Ectodermal cell (in vitro differentiated cells): ENCODE results near the gene ARMH4.
"Not testable (repeated sequence)": the region's sequence is repeated elsewhere in the genome, so short reads cannot be mapped to it uniquely, and the experiment has no call there.

Experiments used
- H3K27ac ChIP-seq: 2 replicates; pipeline ENCODE4 v1.7.0; 2013; ENCODE audit warnings: mild to moderate bottlenecking, low read depth, low read length; ENCODE audit not compliant: insufficient read depth, poor library complexity, severe bottlenecking
- H3K27me3 ChIP-seq: 2 replicates; pipeline ENCODE4 v1.7.0; 2013; ENCODE audit warnings: mild to moderate bottlenecking, low read length; ENCODE audit not compliant: insufficient read depth, control insufficient read depth, poor library complexity, severe bottlenecking
- H3K36me3 ChIP-seq: one replicate; pipeline ENCODE4 v1.7.0; 2013; ENCODE audit warnings: low read length; ENCODE audit not compliant: control insufficient read depth, insufficient read depth
- H3K4me1 ChIP-seq: one replicate; pipeline ENCODE4 v1.7.0; 2013; ENCODE audit warnings: low read length; ENCODE audit not compliant: control insufficient read depth, insufficient read depth
- H3K4me3 ChIP-seq: 2 replicates; pipeline ENCODE4 v1.7.0; 2013; ENCODE audit warnings: low read depth, low read length, control low read depth; ENCODE audit not compliant: insufficient read depth
- H3K9me3 ChIP-seq: 2 replicates; pipeline ENCODE4 v1.7.0; 2013; ENCODE audit warnings: mild to moderate bottlenecking, low read length, moderate library complexity; ENCODE audit not compliant: control insufficient read depth
- WGBS, 2 experiments: methylation state at CpG; one replicate each; pipeline ENCODE4 v1.1.7; 2013; ENCODE audit warnings: missing lambda C conversion rate in 2 of 2; 5-methylcytosine and 5-hydroxymethylcytosine counted together

Gene ARMH4

GRCh38 chr14:58122546-58122945 is 29.5 kb downstream of the ARMH4 start:
- WGBS, 2 experiments, result 95 to 97% methylated on average over 6 of the region's 6 CpGs
- H3K36me3 ChIP-seq, H3K4me3 ChIP-seq, H3K9me3 ChIP-seq, H3K27me3 ChIP-seq, H3K27ac ChIP-seq, H3K4me1 ChIP-seq: not testable (repeated sequence)

DNA sequence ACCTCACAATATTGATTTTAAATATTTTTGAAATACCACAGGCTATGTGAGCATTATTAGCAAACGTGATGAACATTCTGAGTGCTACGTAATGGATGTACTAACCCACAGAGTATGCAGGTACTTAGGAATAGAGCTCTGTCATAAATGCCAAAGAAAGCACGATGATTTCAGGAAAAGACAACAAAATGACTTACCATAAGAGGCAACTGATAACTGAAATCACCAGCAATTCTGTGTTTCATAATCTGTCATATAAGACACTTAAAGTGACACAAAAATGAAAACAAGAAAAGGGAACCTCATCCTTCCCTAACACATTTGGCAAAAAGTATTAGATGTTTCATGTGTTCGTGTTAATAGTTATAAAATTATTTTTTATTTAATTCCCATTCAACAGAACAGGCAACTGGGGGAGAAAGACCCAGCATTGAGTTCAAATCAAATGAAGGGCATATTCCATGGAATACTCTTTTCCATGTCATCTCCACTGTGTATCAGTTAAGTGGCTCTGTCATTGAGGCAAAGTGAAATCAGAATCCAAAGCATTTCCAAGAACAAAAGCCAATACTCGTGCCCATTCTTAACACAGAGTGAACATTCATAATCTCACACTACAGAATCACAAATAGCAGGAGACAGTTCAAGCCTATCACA is 30.4 kb downstream of the ARMH4 start:
- no peak overlapping the region for H3K4me3 ChIP-seq
- WGBS, 2 experiments, result 91 to 96% methylated on average over 4 of the region's 5 CpGs
- H3K27ac ChIP-seq, result no peak overlapping the region
- H3K4me1 ChIP-seq, result no peaks in the 10 kb centered on the region
- no peaks in the 10 kb centered on the region for H3K9me3 ChIP-seq
- no peaks in the 10 kb centered on the region for H3K36me3 ChIP-seq
- no peaks in the 10 kb centered on the region for H3K27me3 ChIP-seq

DNA sequence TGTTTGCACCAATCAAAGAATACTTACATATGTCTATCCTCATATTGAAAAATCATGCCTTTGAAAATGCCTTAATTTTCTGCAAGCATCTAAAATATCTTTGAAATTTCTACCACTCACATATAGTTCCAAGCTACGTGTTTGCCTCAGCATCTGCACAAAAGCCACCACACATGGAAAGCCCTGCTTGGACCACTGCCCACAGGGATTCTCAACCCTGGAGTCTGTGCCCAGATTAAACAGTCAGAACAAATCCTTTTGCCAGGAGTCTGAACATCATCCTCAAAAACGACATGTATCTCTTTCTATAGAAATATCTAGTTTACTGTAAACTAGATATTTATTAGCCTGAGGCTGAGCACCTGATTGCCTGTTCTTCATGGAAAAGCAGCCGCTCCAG is 32.6 kb downstream of the ARMH4 start:
- Histone ChIP-seq H3K27ac (no peak overlapping the region), H3K9me3 (no peaks in the 10 kb centered on the region), H3K36me3 (no peaks in the 10 kb centered on the region), H3K27me3 (no peaks in the 10 kb centered on the region), H3K4me1 (no peaks in the 10 kb centered on the region), H3K4me3 (no peak overlapping the region)
- WGBS, 2 experiments, result 93 to 95% methylated on average over 2 to 3 of the region's 3 CpGs

- WGBS, 2 experiments, result 91 to 94% methylated on average over 5 of the region's 5 CpGs
- Histone ChIP-seq H3K4me3 (no peak overlapping the region), H3K36me3 (no peaks in the 10 kb centered on the region), H3K27me3 (no peaks in the 10 kb centered on the region), H3K9me3 (no peaks in the 10 kb centered on the region), H3K4me1 (no peaks in the 10 kb centered on the region), H3K27ac (no peak overlapping the region)
Measured at GRCh38 chr14:58118097-58118815, 33.8 kb downstream of the ARMH4 start.

- H3K4me3 ChIP-seq, result no peak overlapping the region
- 82 to 86% methylated on average over 3 of the region's 3 CpGs for WGBS, 2 experiments
Measured at GRCh38 chr14:58109744-58110143, 42.3 kb downstream of the ARMH4 start.

DNA sequence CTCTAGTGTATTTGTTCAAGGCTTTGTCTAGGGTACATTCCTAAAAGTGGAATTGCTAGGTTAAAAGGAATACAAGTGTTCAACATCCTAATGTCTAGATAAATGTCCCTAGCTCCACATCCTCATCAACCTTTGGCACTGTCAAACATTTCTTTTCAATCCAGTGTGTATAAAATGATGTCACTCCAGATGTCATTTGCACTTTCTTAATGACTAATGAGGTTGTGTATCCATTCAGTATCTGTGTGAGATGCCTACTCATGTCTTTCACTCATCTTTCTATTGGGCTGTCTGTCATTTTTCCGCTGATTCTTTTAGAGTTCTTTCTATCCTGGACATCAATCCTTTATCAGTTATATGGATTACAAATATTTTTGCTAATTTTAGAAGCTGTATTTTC is 43.3 kb downstream of the ARMH4 start:
- no peak overlapping the region for H3K4me3 ChIP-seq
- H3K27me3 ChIP-seq, result no peaks in the 10 kb centered on the region
- 100% methylated on average over 1 of the region's 1 CpG; no CpG with 5 or more reads in 1 of the 2 experiments for WGBS, 2 experiments
- H3K4me1 ChIP-seq, result no peaks in the 10 kb centered on the region
- H3K27ac ChIP-seq, result no peak overlapping the region
- H3K9me3 ChIP-seq, result no peaks in the 10 kb centered on the region
- H3K36me3 ChIP-seq, result no peaks in the 10 kb centered on the region

More at GRCh38 chr14:58109744-58110143, 42.3 kb downstream of the ARMH4 start:
- H3K27me3 ChIP-seq, result no peaks in the 10 kb centered on the region
- H3K36me3 ChIP-seq, result no peaks in the 10 kb centered on the region
- H3K9me3 ChIP-seq, result no peaks in the 10 kb centered on the region
- no peak overlapping the region for H3K27ac ChIP-seq
- no peaks in the 10 kb centered on the region for H3K4me1 ChIP-seq

DNA sequence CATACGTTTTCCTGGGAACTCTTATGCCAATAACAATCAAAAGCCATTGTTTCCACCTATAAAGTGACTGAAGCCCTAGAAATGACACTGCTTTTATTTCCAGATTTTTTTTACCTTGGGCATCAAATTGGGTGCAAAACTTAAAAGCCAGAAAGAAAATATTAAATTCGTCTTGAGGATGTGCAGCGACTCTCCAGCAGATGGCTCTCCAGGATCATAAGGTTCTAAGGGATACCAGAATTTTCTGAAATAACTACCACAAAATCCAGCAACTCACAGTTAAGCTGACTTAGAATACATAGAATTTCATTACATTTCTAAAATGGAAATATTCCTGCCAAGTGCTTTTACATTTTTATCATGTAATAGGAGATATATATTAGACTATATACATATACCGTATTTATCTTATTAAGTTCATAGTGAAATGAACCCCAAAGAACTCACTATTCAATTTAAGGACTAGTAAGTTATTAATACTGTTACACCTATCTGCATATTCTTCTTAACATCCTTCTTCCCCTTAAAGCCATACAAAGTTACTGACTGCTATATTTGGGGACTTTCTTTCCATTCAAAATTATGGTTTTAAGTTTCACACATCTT is 44.0 kb downstream of the ARMH4 start:
- no peaks in the 10 kb centered on the region for H3K27me3 ChIP-seq
- no peak overlapping the region for H3K4me3 ChIP-seq
- no peaks in the 10 kb centered on the region for H3K9me3 ChIP-seq
- no peak overlapping the region for H3K27ac ChIP-seq
- no peaks in the 10 kb centered on the region for H3K4me1 ChIP-seq
- WGBS, 2 experiments, result 2 to 6% methylated on average over 3 of the region's 4 CpGs
- H3K36me3 ChIP-seq, result no peaks in the 10 kb centered on the region

- H3K9me3 ChIP-seq, result no peaks in the 10 kb centered on the region
- no peak overlapping the region for H3K27ac ChIP-seq
- H3K4me1 ChIP-seq, result no peaks in the 10 kb centered on the region
- no peak overlapping the region for H3K4me3 ChIP-seq
- 84 to 88% methylated on average over 1 of the region's 1 CpG for WGBS, 2 experiments
- H3K36me3 ChIP-seq, result no peaks in the 10 kb centered on the region
- H3K27me3 ChIP-seq, result no peaks in the 10 kb centered on the region
Measured at GRCh38 chr14:58107041-58107440, 45.0 kb downstream of the ARMH4 start.

DNA sequence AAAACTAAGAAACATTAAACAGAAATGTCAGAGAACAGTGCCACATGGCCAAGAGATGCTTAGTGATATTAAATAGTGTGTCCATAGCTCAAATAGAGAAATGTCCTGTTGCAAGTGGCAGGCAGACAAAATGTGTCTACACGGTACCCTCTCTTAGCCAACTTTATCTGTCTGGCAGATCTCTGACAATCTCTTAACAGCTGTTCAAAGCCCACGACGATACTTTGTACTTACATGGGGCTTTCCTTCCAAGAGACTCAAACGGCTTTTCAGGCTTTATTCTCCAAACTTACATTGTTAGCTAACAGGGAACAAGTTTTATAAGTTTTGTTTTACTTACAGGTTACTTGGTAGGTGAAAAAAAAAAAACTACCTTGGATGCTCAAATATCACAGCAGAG is 45.6 kb downstream of the ARMH4 start:
- 88 to 96% methylated on average over 3 to 4 of the region's 4 CpGs for WGBS, 2 experiments
- H3K36me3 ChIP-seq, result no peaks in the 10 kb centered on the region
- H3K4me1 ChIP-seq, result no peaks in the 10 kb centered on the region
- no peaks in the 10 kb centered on the region for H3K27me3 ChIP-seq
- H3K4me3 ChIP-seq, result no peak overlapping the region
- H3K9me3 ChIP-seq, result no peaks in the 10 kb centered on the region
- no peak overlapping the region for H3K27ac ChIP-seq

DNA sequence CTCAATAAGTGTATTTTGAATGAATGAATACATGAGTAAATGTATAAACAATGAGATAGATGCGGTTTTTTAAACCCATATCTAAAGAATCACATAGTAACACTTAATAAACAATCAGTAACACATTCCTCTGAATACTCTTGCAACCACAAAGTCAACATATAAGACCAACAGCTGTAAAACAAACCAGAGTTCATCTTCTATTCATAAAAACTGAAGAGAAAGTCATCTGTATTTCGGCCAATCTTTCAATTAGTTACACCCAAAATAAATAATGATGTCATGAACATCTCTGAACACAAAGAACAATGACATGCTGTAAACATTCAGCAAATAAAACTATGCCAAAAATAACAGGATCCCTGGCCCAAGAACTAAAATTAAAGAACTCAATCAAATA is 47.2 kb downstream of the ARMH4 start:
- 83 to 88% methylated on average over 2 of the region's 2 CpGs for WGBS, 2 experiments
- no peaks in the 10 kb centered on the region for H3K4me1 ChIP-seq
- no peak overlapping the region for H3K4me3 ChIP-seq

More for the DNA sequence above, 47.2 kb downstream of the ARMH4 start:
- no peaks in the 10 kb centered on the region for H3K27me3 ChIP-seq
- H3K36me3 ChIP-seq, result no peaks in the 10 kb centered on the region
- no peaks in the 10 kb centered on the region for H3K9me3 ChIP-seq
- no peak overlapping the region for H3K27ac ChIP-seq
